ENCODE measurements around the gene PRKAR2A. TPM values are rescaled to one million over a fixed set of nuclear protein-coding genes. Genes with fewer than 3 reads are reported as not detected.
A peak's percentile ranks its signal among the peaks of the same experiment; 100 is the strongest.
"Not testable (repeated sequence)": the region's sequence is repeated elsewhere in the genome, so short reads cannot be mapped to it uniquely, and the experiment has no call there.

Gene PRKAR2A
- total RNA-seq, 1 donor from 2014 or later, result 75.5 TPM

DNA sequence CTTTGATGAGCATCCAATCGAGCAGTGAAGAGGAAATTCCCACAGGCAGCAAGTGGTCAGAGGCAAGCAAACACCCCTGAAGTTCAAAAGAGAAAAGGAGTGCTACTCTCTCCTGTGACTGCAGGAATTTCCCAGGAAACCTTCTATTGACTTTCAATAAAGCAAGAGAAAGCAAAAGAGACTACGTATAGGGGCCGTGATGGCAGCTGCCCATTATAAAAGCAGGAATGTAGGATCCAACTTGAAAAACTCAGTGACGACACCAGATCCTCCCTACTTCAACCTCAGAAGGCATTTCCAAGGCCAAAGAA lies 77.5 kb downstream of the PRKAR2A start:
- no peak overlapping the region for H3K27ac Mint-ChIP-seq (ENCODE audit: unreplicated experiment)
- peaks cover 6% of the 10 kb centered on the region for H3K4me1 Mint-ChIP-seq (ENCODE audit: low read depth)
- no peak for DNase-seq (ENCODE audit: low spot score)
- no peak overlapping the region for H3K4me3 Mint-ChIP-seq (ENCODE audit: unreplicated experiment)
- TF ChIP-seq, protein P1, sequence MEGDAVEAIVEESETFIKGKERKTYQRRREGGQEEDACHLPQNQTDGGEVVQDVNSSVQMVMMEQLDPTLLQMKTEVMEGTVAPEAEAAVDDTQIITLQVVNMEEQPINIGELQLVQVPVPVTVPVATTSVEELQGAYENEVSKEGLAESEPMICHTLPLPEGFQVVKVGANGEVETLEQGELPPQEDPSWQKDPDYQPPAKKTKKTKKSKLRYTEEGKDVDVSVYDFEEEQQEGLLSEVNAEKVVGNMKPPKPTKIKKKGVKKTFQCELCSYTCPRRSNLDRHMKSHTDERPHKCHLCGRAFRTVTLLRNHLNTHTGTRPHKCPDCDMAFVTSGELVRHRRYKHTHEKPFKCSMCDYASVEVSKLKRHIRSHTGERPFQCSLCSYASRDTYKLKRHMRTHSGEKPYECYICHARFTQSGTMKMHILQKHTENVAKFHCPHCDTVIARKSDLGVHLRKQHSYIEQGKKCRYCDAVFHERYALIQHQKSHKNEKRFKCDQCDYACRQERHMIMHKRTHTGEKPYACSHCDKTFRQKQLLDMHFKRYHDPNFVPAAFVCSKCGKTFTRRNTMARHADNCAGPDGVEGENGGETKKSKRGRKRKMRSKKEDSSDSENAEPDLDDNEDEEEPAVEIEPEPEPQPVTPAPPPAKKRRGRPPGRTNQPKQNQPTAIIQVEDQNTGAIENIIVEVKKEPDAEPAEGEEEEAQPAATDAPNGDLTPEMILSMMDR (IDR thresholded peaks at IDR 0.05), result no peak
- H3K36me3 Mint-ChIP-seq (ENCODE audit: low read depth), result peaks cover 27% of the 10 kb centered on the region
- no peaks in the 10 kb centered on the region for H3K9me3 Mint-ChIP-seq (ENCODE audit: low read depth)
- no peaks in the 10 kb centered on the region for H3K27me3 Mint-ChIP-seq (ENCODE audit: low read depth)

DNA sequence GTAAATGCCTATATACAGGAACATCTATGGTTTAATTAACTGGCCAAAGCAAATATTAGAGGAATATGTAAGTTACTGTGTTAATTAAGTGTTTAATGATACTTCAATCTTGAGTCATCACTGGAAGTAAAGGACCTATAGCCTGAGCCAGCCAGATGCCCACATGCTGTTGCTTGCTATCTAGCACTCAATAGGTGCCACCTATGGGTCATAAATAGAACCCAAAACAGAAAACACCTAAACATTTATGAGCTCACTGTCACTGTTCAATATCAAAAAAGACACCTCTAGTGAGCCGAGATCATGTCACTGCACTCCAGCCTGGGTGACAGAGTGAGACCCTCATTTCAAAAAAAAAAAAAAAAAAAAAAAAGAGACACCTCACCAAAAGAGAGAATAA lies 82.3 kb downstream of the PRKAR2A start:
- no peak for DNase-seq (ENCODE audit: low spot score)
- Mint-ChIP-seq H3K4me3 (ENCODE audit: unreplicated experiment) (no peak overlapping the region), H3K9me3 (ENCODE audit: low read depth) (no peaks in the 10 kb centered on the region), H3K27ac (ENCODE audit: unreplicated experiment) (no peak overlapping the region), H3K36me3 (ENCODE audit: low read depth) (peaks cover 25% of the 10 kb centered on the region), H3K27me3 (ENCODE audit: low read depth) (no peaks in the 10 kb centered on the region), H3K4me1 (ENCODE audit: low read depth) (peaks cover 10% of the 10 kb centered on the region)
- TF ChIP-seq, protein P1 (IDR thresholded peaks at IDR 0.05), result peak; percentile 52

DNA sequence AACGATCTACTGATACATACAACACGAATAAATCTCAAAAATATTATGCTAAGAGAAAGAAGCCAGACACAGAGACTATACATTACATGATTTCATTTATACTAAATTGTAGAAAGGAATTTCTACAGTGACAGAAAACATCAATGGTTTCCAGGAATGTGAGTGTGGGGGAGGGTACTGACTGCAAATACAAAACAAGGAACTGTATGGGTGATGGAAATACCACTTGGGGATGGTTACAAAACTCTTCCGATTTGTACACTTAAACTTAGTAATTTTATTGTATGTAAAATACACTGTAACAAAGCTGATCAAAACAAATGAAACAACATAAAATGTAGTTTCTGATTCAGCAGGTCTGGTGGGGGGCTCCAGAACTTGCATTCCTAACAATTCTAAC lies 84.9 kb downstream of the PRKAR2A start:
- Mint-ChIP-seq H3K36me3 (ENCODE audit: low read depth) (peaks cover 21% of the 10 kb centered on the region), H3K4me3 (ENCODE audit: unreplicated experiment) (no peak overlapping the region), H3K9me3 (ENCODE audit: low read depth) (no peaks in the 10 kb centered on the region), H3K4me1 (ENCODE audit: low read depth) (peaks cover 15% of the 10 kb centered on the region), H3K27ac (ENCODE audit: unreplicated experiment) (no peak overlapping the region), H3K27me3 (ENCODE audit: low read depth) (no peaks in the 10 kb centered on the region)
- TF ChIP-seq, protein P1 (IDR thresholded peaks at IDR 0.05), result no peak
- no peak for DNase-seq (ENCODE audit: low spot score)

DNA sequence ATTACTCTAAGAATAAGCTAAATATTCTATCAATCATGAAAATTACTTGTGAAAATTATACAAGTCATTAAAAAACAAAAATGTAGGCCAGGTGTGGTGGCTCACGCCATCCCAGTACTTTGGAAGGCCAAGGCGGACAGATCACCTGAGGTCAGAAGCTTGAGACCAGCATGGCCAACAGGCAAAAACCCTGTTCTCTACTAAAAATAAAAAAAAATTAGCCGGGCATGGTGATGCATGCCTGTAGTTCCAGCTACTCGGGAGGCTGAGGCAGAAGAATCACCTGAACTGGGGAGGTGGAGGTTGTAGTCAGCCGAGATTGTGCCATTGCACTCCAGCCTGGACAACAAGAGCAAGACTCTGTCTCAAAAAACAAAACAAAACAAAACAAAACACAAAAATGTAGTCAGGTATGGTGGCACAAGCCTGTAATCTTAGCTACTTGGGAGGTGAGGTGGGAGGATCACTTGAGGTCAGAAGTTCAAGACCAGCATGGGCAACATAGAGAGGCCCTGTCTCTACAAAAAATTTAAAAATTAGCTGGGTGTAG lies 87.6 kb downstream of the PRKAR2A start:
- H3K27me3 Mint-ChIP-seq (ENCODE audit: low read depth); H3K9me3 Mint-ChIP-seq (ENCODE audit: low read depth); DNase-seq (ENCODE audit: low spot score); H3K4me3 Mint-ChIP-seq (ENCODE audit: unreplicated experiment): not testable (repeated sequence)
- H3K4me1 Mint-ChIP-seq (ENCODE audit: low read depth), result peaks cover 15% of the 10 kb centered on the region
- peak overlapping the region; percentile 8 for H3K27ac Mint-ChIP-seq (ENCODE audit: unreplicated experiment)
- peaks cover 21% of the 10 kb centered on the region for H3K36me3 Mint-ChIP-seq (ENCODE audit: low read depth)

DNA sequence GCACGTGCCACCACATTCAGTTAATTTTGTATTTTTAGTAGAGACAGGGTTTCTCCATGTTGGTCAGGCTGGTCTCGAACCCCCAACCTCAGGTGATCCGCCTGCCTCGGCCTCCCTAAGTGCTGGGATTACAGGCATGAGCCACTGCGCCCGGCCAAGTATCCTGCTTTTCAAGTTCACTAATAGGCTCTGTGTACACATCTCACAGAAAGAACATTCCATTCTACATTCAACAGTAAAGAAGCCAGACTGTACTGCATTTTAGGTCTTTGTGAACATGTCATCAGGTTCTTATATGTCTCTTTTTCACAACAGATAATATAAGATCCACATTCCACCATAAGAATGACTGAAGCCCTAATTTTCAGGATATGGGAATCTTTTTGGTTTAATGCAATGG lies 88.1 kb downstream of the PRKAR2A start:
- not testable (repeated sequence) for H3K9me3 Mint-ChIP-seq (ENCODE audit: low read depth); DNase-seq (ENCODE audit: low spot score)

DNA sequence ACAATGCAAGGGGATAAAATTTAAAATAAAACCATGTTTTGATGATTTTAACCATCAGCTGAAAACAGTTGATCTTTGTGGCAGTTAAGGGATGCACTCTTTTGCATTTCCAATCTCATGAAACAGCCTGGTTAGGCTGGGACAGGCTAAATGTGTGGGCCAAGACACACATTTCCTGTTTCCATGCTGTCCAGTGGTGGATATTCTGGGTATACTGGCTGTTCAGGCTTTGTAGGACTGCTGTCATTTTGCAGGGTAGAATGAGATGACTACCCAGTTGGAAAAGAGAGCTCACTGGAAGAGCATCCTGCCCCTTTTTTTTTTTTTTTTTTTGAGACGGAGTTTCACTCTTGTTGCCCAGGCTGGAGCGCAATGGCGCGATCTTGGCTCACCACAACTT lies 88.6 kb downstream of the PRKAR2A start:
- H3K27me3 Mint-ChIP-seq (ENCODE audit: low read depth), result no peaks in the 10 kb centered on the region
- TF ChIP-seq, protein P1 (IDR thresholded peaks at IDR 0.05), result no peak
- H3K27ac Mint-ChIP-seq (ENCODE audit: unreplicated experiment), result peak overlapping the region; percentile 49
- H3K9me3 Mint-ChIP-seq (ENCODE audit: low read depth), result no peaks in the 10 kb centered on the region
- H3K4me1 Mint-ChIP-seq (ENCODE audit: low read depth), result peaks cover 15% of the 10 kb centered on the region
- no peak overlapping the region for H3K4me3 Mint-ChIP-seq (ENCODE audit: unreplicated experiment)
- no peak for DNase-seq (ENCODE audit: low spot score)
- peaks cover 15% of the 10 kb centered on the region for H3K36me3 Mint-ChIP-seq (ENCODE audit: low read depth)

More for the DNA sequence above, 88.1 kb downstream of the PRKAR2A start:
- Mint-ChIP-seq H3K4me1 (ENCODE audit: low read depth) (peaks cover 15% of the 10 kb centered on the region), H3K27ac (ENCODE audit: unreplicated experiment) (peak overlapping the region; percentile 49), H3K36me3 (ENCODE audit: low read depth) (peaks cover 19% of the 10 kb centered on the region)
- not testable (repeated sequence) for H3K4me3 Mint-ChIP-seq (ENCODE audit: unreplicated experiment); H3K27me3 Mint-ChIP-seq (ENCODE audit: low read depth)

Measured in chondrocyte (in vitro differentiated cells).